Mucosa of descending colon (tissue), 3 donors: ENCODE data around the gene FADS1. TPM values are rescaled to one million over a fixed set of nuclear protein-coding genes. Genes with fewer than 3 reads are reported as not detected.

Source experiments
- ATAC-seq: fragments of 200-7000 bp; cut with Tn5 transposase; one replicate; pipeline ENCODE4 v1.9.1; 2020; ENCODE audit warnings: mild to moderate bottlenecking, moderate library complexity
- DNase-seq, 3 donors: peaks; one replicate each; pipeline ENCODE4 v3.0.0-alpha.2; 2020
- H3K36me3 ChIP-seq: fragments of 200-600 bp; one replicate; pipeline ENCODE4 v1.8.0; 2021; ENCODE audit warnings: low read depth, mild to moderate bottlenecking
- H3K4me1 ChIP-seq: fragments of 200-600 bp; one replicate; pipeline ENCODE4 v1.8.0; 2021; ENCODE audit warnings: low read depth, mild to moderate bottlenecking
- H3K4me3 ChIP-seq: fragments of 200-600 bp; one replicate; pipeline ENCODE4 v1.8.0; 2021; ENCODE audit warnings: mild to moderate bottlenecking
- H3K9me3 ChIP-seq: fragments of 200-600 bp; one replicate; pipeline ENCODE4 v1.8.0; 2021; ENCODE audit warnings: mild to moderate bottlenecking
- CTCF ChIP-seq: fragments of 200-600 bp; IDR thresholded peaks from one replicate; pipeline ENCODE4 v1.8.0; 2022; ENCODE audit warnings: antibody characterized with exemption, mild to moderate bottlenecking
- intact Hi-C, 2 donors: fragments of 100-400 bp; cut with DNase I in 1 of 2; cut with micrococcal nuclease in 1 of 2; formaldehyde crosslinking; loops; one replicate each; pipeline versions ENCODE4 v1.11.0 to v1.11.1; 2022; cut with DNase I, micrococcal nuclease
- total RNA-seq, 3 donors: library from RNA; stranded (reverse); fragmentation: NEBNext Ultra II Directional in 2 of 3; extraction: Animal tissue kit (Norgen Biotek cat#: 25700) in 2 of 3; gene quantifications; one replicate each; pipeline versions ENCODE4 v1.2.1 to v1.2.4, GENCODE V29; 2021 to 2023
- donor health status: DM: no; HTN: no; CAD: no; lungs with moderate emphysema.
- donor health status: DM: no; HTN: no; CAD: no.
- donor health status: DM: no; HTN: yes; CAD: no.

FADS1 gene
- total RNA-seq, 3 donors from 2014 or later: 2.8 to 17.3 (median 7.3) TPM

GRCh38 chr11:61769946-61770683, 46.7 kb downstream of the FADS1 start:
- no peak for ATAC-seq
- Histone ChIP-seq H3K9me3 (no peaks in the 10 kb centered on the region), H3K36me3 (no peaks in the 10 kb centered on the region), H3K4me3 (no peak overlapping the region), H3K4me1 (no peaks in the 10 kb centered on the region)
- TF ChIP-seq CTCF: no peak
- intact Hi-C loops: no loop called here
- DNase-seq: peak in 1 of 3 donors; percentile 35

GRCh38 chr11:61769169-61769920, 47.5 kb downstream of the FADS1 start:
- H3K4me1 ChIP-seq: no peaks in the 10 kb centered on the region
- H3K9me3 ChIP-seq: no peaks in the 10 kb centered on the region
- ATAC-seq (no peak), DNase-seq (no peak)
- intact Hi-C loops: no loop called here
- no peaks in the 10 kb centered on the region for H3K36me3 ChIP-seq
- TF ChIP-seq CTCF: no peak
- no peak overlapping the region for H3K4me3 ChIP-seq

GRCh38 chr11:61768376-61769076, 48.3 kb downstream of the FADS1 start:
- no peaks in the 10 kb centered on the region for H3K9me3 ChIP-seq
- H3K36me3 ChIP-seq: no peaks in the 10 kb centered on the region
- no peak for TF ChIP-seq CTCF
- ATAC-seq (no peak), DNase-seq (no peak)
- no peak overlapping the region for H3K4me3 ChIP-seq
- intact Hi-C loops: no loop called here
- no peaks in the 10 kb centered on the region for H3K4me1 ChIP-seq

- Histone ChIP-seq H3K4me1 (no peaks in the 10 kb centered on the region), H3K4me3 (no peak overlapping the region), H3K9me3 (no peaks in the 10 kb centered on the region), H3K36me3 (no peaks in the 10 kb centered on the region)
- TF ChIP-seq CTCF: no peak
- DNase-seq: peak in 1 of 3 donors; percentile 31
- ATAC-seq: no peak
- intact Hi-C loops: no loop called here
Measured at GRCh38 chr11:61766353-61766841, 50.4 kb downstream of the FADS1 start.

- Histone ChIP-seq H3K36me3 (no peaks in the 10 kb centered on the region), H3K9me3 (no peaks in the 10 kb centered on the region), H3K4me3 (no peak overlapping the region), H3K4me1 (no peaks in the 10 kb centered on the region)
- ATAC-seq (no peak), DNase-seq (no peak)
- TF ChIP-seq CTCF: no peak
- intact Hi-C loops: no loop called here
Measured at GRCh38 chr11:61765550-61766253, 51.1 kb downstream of the FADS1 start.
